Measurements from ENCODE around the gene ASB1.

ASB1 gene

DNA sequence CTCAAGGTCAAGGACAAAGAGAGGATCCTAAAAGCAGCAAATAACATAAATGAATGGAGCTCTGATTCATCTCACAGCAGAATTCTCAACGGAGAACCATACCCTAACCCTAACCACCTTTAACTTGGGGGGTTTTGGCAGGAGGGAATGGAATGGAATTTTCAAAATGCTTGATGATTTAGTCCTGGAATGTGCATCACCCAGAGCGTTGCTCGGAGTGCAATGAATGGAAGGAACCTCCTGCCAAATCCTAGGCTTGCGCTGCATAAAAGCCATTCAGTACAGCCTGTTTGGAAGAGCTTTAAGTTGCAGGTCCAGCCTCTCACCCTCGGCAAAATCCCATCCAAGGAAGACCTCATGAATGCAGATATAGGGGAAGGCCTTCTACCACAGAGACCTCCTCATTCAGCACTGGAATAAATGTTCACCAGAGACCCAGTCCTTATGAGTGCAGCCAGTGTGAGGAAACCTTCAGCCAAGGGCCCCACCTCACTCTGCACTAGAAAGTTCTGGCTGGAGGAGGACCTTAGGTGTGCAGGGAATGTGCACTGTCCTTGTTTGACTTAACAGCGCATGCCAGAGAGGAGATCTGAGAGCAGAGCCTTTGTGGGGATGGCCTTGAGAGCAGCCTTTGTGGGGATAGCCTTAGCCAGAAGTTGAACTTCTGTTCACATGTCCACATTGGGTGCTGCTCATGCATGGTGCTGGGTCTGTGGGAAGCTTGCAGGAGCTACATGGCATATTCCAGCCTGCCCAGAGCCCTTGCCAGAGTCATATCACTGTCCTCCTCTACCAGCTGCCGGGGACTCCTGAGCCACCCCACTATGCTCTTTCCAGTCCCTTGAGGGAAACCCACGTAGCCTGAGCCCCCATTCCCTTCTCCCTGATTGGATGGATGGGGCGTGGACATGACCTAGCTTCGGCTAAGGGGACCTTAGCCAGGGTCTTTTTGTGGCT is 30.5 kb downstream of the ASB1 start:
- Histone ChIP-seq H3K27me3 (ENCODE audit: insufficient read depth, insufficient read length) (no peaks in the 10 kb centered on the region), H3K9ac (ENCODE audit: insufficient read length, low read depth) (no peak overlapping the region), H3K4me3 (ENCODE audit: insufficient read length, low read depth) (no peak overlapping the region), H3K36me3 (ENCODE audit: insufficient read depth, insufficient read length, low read length) (peaks cover 6% of the 10 kb centered on the region), H3K4me1 (ENCODE audit: insufficient read depth, insufficient read length) (no peaks in the 10 kb centered on the region), H3K9me3 (ENCODE audit: insufficient read depth, low read length) (peaks cover 10% of the 10 kb centered on the region)
- no peak for TF ChIP-seq YY1 (IDR thresholded peaks at IDR 0.05; ENCODE audit: insufficient read depth, insufficient read length)
- DNase-seq (ENCODE audit: low read depth, low spot score): no peak

DNA sequence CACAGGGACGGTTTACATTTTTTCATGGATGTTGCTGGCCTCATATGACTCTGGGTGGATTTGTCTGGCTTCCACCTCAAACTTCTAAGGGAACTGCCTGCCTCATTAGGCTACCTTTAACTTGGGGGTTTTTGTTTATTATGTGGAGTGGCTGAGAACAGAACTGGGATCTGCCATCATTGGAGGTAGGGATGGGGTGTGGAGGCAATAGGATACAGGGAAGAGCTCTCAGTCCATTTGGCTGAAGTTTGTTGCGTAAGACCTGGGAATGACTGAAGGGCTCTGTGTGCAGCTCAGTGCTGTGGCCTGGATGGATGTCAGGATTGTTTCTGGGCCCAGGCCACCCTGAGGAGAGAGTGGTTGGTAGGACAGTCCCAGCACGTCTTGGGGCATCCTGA is 31.2 kb downstream of the ASB1 start:
- no peak for TF ChIP-seq ZNF274 (IDR thresholded peaks at IDR 0.05; ENCODE audit: low read depth, low read length)
- no peak for TF ChIP-seq YY1 (IDR thresholded peaks at IDR 0.05; ENCODE audit: insufficient read depth, insufficient read length)
- TF ChIP-seq SUZ12 (IDR thresholded peaks at IDR 0.05; ENCODE audit: extremely low read depth, insufficient read depth, insufficient read length): no peak
- H3K9ac ChIP-seq (ENCODE audit: insufficient read length, low read depth): no peak overlapping the region
- H3K4me1 ChIP-seq (ENCODE audit: insufficient read depth, insufficient read length): no peaks in the 10 kb centered on the region
- no peaks in the 10 kb centered on the region for H3K36me3 ChIP-seq (ENCODE audit: insufficient read depth, insufficient read length, low read length)
- H3K27me3 ChIP-seq (ENCODE audit: insufficient read depth, insufficient read length): no peaks in the 10 kb centered on the region
- H3K9me3 ChIP-seq (ENCODE audit: insufficient read depth, low read length): peaks cover 10% of the 10 kb centered on the region
- DNase-seq (ENCODE audit: low read depth, low spot score): no peak
- no peak overlapping the region for H3K4me3 ChIP-seq (ENCODE audit: insufficient read length, low read depth)

DNA sequence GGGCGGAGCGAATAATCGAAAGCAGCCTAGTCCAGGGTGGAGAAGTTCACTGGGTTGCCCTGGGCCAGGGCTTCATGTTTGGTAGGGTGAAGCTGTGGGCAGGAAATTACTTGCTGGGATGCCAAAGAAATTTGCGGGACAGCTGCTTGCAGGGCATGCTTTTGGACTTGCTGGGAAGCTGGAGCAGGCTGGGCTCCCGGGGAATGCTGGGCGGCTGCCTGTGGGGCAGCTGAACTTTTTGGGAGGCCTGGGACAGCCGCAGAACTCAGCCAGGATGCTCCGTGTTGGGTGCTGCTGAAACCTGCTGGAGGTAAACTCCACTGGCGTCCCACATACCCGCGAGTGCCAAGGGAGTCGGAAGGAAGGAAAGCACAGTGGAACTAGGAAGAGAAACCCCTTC is 31.9 kb downstream of the ASB1 start:
- no peak for TF ChIP-seq ZNF274 (IDR thresholded peaks at IDR 0.05; ENCODE audit: low read depth, low read length)
- TF ChIP-seq YY1 (IDR thresholded peaks at IDR 0.05; ENCODE audit: insufficient read depth, insufficient read length): no peak
- no peak for TF ChIP-seq SUZ12 (IDR thresholded peaks at IDR 0.05; ENCODE audit: extremely low read depth, insufficient read depth, insufficient read length)
- H3K4me1 ChIP-seq (ENCODE audit: insufficient read depth, insufficient read length): no peaks in the 10 kb centered on the region
- no peaks in the 10 kb centered on the region for H3K27me3 ChIP-seq (ENCODE audit: insufficient read depth, insufficient read length)
- H3K36me3 ChIP-seq (ENCODE audit: insufficient read depth, insufficient read length, low read length): no peaks in the 10 kb centered on the region
- DNase-seq (ENCODE audit: low read depth, low spot score): no peak
- peaks cover 10% of the 10 kb centered on the region for H3K9me3 ChIP-seq (ENCODE audit: insufficient read depth, low read length)
- no peak overlapping the region for H3K4me3 ChIP-seq (ENCODE audit: insufficient read length, low read depth)
- no peak overlapping the region for H3K9ac ChIP-seq (ENCODE audit: insufficient read length, low read depth)

DNA sequence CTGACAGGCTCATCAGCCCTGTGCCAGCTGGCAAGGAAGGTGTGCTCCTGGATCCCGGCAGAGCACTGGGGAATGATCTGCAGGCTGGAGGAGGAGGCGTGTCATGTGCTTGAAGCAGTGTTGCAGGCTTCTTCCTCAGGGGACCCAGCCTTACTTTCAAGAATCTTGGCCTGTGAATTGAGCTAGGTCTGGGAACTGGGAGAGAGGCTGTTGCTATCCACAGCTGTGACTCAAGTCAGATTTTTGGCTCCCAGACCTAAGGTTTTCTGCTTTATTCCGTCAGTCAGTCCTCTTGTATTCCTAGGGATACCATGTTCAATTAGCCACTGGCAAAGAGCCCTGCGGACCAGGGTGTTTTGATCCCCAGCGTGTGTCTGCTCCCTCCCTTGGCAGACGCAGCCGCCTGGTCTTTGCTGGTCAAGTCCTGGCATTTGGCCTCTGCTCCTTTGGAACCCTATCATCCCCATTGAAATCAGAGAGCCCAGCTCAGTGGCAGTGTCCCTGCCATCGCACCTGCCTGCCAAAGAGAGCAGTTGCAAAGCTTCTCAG is 32.4 kb downstream of the ASB1 start:
- Histone ChIP-seq H3K4me1 (ENCODE audit: insufficient read depth, insufficient read length) (no peaks in the 10 kb centered on the region), H3K27me3 (ENCODE audit: insufficient read depth, insufficient read length) (no peaks in the 10 kb centered on the region), H3K36me3 (ENCODE audit: insufficient read depth, insufficient read length, low read length) (no peaks in the 10 kb centered on the region), H3K9ac (ENCODE audit: insufficient read length, low read depth) (no peak overlapping the region), H3K4me3 (ENCODE audit: insufficient read length, low read depth) (no peak overlapping the region), H3K9me3 (ENCODE audit: insufficient read depth, low read length) (peaks cover 10% of the 10 kb centered on the region)
- no peak for TF ChIP-seq ZNF274 (IDR thresholded peaks at IDR 0.05; ENCODE audit: low read depth, low read length)
- no peak for TF ChIP-seq YY1 (IDR thresholded peaks at IDR 0.05; ENCODE audit: insufficient read depth, insufficient read length)
- TF ChIP-seq SUZ12 (IDR thresholded peaks at IDR 0.05; ENCODE audit: extremely low read depth, insufficient read depth, insufficient read length): no peak
- DNase-seq (ENCODE audit: low read depth, low spot score): no peak

DNA sequence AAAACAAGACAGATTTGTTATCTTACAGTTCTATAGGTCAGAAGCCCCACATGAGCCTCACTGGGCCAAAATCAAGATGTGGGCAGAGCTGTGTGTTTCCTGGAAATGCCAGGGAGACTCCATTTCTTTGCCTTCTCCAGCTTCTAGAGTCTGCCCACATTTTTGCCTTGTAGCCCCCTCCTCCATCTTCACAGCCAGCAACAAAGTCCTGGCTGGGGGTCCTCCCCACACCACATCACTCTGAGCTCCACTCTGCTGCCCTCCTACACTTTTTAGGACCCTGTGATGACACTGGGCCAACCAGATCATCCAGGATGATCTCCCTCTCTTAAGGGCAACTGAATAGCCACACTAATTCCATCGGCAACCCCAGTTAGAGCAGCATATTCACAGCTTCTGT is 34.3 kb downstream of the ASB1 start:
- Histone ChIP-seq H3K9me3 (ENCODE audit: insufficient read depth, low read length) (peaks cover 4% of the 10 kb centered on the region; the same call in 1 of the 2 replicates), H3K9ac (ENCODE audit: insufficient read length, low read depth) (no peak overlapping the region)
- DNase-seq (ENCODE audit: low read depth, low spot score): no peak

DNA sequence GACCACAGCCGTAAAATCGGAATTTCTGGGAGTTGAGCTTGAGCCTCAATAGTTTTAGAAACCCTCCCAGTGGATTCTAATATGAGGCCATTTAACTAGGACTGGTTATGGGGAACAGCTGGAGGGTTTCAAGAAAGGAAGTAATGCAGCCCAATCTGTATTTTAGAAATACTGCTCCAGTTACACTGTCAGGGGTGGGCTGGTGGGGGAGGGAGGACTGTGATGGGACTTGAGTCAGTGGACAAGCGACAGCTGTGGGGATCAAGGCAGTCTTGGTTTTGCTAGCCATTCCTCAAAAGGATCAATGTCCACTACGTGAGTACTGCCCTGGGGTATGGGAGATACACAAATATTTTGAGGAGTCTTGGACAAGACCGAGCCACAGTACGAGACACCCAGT is 34.8 kb downstream of the ASB1 start:
- DNase-seq (ENCODE audit: low read depth, low spot score): no peak
- H3K4me1 ChIP-seq (ENCODE audit: insufficient read depth, insufficient read length): no peaks in the 10 kb centered on the region
- TF ChIP-seq ZNF274 (IDR thresholded peaks at IDR 0.05; ENCODE audit: low read depth, low read length) (no peak), SUZ12 (IDR thresholded peaks at IDR 0.05; ENCODE audit: extremely low read depth, insufficient read depth, insufficient read length) (no peak), YY1 (IDR thresholded peaks at IDR 0.05; ENCODE audit: insufficient read depth, insufficient read length) (no peak)

More for the DNA sequence above, 34.3 kb downstream of the ASB1 start:
- TF ChIP-seq SUZ12 (IDR thresholded peaks at IDR 0.05; ENCODE audit: extremely low read depth, insufficient read depth, insufficient read length) (no peak), YY1 (IDR thresholded peaks at IDR 0.05; ENCODE audit: insufficient read depth, insufficient read length) (no peak), ZNF274 (IDR thresholded peaks at IDR 0.05; ENCODE audit: low read depth, low read length) (no peak)
- Histone ChIP-seq H3K4me3 (ENCODE audit: insufficient read length, low read depth) (no peak overlapping the region), H3K36me3 (ENCODE audit: insufficient read depth, insufficient read length, low read length) (no peaks in the 10 kb centered on the region), H3K27me3 (ENCODE audit: insufficient read depth, insufficient read length) (no peaks in the 10 kb centered on the region), H3K4me1 (ENCODE audit: insufficient read depth, insufficient read length) (no peaks in the 10 kb centered on the region)

DNA sequence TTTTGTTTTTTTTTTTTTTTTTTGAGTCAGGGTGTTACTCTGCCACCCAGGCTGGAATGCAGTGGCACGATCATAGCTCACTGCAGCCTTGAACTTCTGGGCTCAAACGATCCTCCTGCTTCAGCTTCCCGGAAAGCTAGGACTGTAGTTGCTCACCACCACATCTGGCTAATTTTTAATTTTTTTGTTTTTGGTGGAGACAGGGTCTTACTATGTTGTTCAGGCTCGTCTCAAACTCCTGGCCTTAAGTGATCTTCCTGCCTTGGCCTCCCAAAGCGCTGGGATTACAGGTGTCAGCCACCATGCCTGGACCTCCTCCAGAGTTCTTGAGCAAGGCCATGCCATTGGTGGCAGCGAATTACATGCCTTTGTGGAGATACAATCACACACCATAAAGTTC is 35.2 kb downstream of the ASB1 start:
- Histone ChIP-seq H3K9ac (ENCODE audit: insufficient read length, low read depth) (no peak overlapping the region), H3K27me3 (ENCODE audit: insufficient read depth, insufficient read length) (no peaks in the 10 kb centered on the region), H3K9me3 (ENCODE audit: insufficient read depth, low read length) (no peaks in the 10 kb centered on the region), H3K4me1 (ENCODE audit: insufficient read depth, insufficient read length) (no peaks in the 10 kb centered on the region), H3K4me3 (ENCODE audit: insufficient read length, low read depth) (no peak overlapping the region), H3K36me3 (ENCODE audit: insufficient read depth, insufficient read length, low read length) (no peaks in the 10 kb centered on the region)
- TF ChIP-seq SUZ12 (IDR thresholded peaks at IDR 0.05; ENCODE audit: extremely low read depth, insufficient read depth, insufficient read length) (no peak), ZNF274 (IDR thresholded peaks at IDR 0.05; ENCODE audit: low read depth, low read length) (no peak), YY1 (IDR thresholded peaks at IDR 0.05; ENCODE audit: insufficient read depth, insufficient read length) (no peak)
- DNase-seq (ENCODE audit: low read depth, low spot score): no peak

More for the DNA sequence above, 34.8 kb downstream of the ASB1 start:
- Histone ChIP-seq H3K27me3 (ENCODE audit: insufficient read depth, insufficient read length) (no peaks in the 10 kb centered on the region), H3K4me3 (ENCODE audit: insufficient read length, low read depth) (no peak overlapping the region), H3K9ac (ENCODE audit: insufficient read length, low read depth) (no peak overlapping the region), H3K9me3 (ENCODE audit: insufficient read depth, low read length) (no peaks in the 10 kb centered on the region; the same call in 1 of the 2 replicates), H3K36me3 (ENCODE audit: insufficient read depth, insufficient read length, low read length) (no peaks in the 10 kb centered on the region)

Measured in NT2/D1 (cell line).